LNCaP clone FGC (cell line): Measurements from ENCODE around the gene SRGAP3.

Experiments used
- DNase-seq: peaks from one replicate; pipeline ENCODE4 v3.0.0-alpha.2; 2011; ENCODE audit warnings: low read depth
- H3K4me3 ChIP-seq: 2 replicates; pipeline ENCODE4 v1.5.1; 2011; ENCODE audit warnings: mild to moderate bottlenecking, low read depth, low read length, control low read depth
- TF ChIP-seq, protein P1 (sequence below): IDR thresholded peaks from 2 replicates; pipeline ENCODE4 v1.5.1; 2012; ENCODE audit warnings: mild to moderate bottlenecking; ENCODE audit not compliant: control insufficient read depth, insufficient read depth; ENCODE audit errors: extremely low read depth

Gene SRGAP3

GRCh38 chr3:9099702-9100512 is 149.5 kb downstream of the SRGAP3 start:
- H3K4me3 ChIP-seq: no peak overlapping the region
- TF ChIP-seq, protein P1, sequence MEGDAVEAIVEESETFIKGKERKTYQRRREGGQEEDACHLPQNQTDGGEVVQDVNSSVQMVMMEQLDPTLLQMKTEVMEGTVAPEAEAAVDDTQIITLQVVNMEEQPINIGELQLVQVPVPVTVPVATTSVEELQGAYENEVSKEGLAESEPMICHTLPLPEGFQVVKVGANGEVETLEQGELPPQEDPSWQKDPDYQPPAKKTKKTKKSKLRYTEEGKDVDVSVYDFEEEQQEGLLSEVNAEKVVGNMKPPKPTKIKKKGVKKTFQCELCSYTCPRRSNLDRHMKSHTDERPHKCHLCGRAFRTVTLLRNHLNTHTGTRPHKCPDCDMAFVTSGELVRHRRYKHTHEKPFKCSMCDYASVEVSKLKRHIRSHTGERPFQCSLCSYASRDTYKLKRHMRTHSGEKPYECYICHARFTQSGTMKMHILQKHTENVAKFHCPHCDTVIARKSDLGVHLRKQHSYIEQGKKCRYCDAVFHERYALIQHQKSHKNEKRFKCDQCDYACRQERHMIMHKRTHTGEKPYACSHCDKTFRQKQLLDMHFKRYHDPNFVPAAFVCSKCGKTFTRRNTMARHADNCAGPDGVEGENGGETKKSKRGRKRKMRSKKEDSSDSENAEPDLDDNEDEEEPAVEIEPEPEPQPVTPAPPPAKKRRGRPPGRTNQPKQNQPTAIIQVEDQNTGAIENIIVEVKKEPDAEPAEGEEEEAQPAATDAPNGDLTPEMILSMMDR: no peak
- no peak for DNase-seq

GRCh38 chr3:9098716-9099675 is 150.4 kb downstream of the SRGAP3 start:
- no peak overlapping the region for H3K4me3 ChIP-seq
- TF ChIP-seq, protein P1: no peak
- DNase-seq: peak; percentile 92

GRCh38 chr3:9097495-9097894 is 152.0 kb downstream of the SRGAP3 start:
- no peak overlapping the region for H3K4me3 ChIP-seq
- no peak for DNase-seq
- TF ChIP-seq, protein P1: no peak

DNA sequence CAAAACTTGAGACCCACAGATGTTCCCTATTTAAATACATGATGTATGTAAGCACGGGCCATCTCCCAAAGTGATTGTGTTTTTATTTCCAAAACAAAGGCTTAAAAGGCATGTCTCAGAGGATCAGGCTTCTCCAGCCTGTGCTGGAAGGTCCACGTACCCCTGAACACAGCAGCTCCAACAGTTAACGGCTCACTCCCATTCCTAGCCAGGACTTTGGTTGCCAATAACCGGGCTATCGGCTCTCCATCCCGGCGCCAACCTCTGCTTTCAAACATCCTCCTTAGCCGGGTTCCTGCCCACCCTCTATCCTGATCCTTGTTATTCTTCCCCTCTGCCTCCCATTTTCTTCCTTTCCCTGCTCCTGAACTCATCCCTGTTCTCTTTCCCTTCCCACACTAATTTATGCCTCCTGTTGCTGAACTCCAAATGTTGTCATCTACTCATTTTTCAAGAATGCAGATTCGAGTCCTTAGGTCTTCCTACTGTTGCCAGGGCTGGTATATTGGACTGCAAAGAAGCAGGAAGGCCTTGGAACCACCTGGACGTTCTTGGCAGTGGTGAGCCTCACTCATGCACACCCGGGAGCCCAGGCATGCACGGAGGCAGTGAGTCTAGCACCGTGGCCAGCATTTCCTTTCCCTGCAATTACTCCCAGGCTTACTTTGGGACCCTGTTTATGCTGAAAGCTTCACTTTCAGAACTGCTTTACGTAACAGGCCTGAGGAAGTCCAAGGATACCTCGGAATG is 157.8 kb downstream of the SRGAP3 start:
- DNase-seq: no peak
- H3K4me3 ChIP-seq: no peak overlapping the region
- TF ChIP-seq, protein P1: no peak

DNA sequence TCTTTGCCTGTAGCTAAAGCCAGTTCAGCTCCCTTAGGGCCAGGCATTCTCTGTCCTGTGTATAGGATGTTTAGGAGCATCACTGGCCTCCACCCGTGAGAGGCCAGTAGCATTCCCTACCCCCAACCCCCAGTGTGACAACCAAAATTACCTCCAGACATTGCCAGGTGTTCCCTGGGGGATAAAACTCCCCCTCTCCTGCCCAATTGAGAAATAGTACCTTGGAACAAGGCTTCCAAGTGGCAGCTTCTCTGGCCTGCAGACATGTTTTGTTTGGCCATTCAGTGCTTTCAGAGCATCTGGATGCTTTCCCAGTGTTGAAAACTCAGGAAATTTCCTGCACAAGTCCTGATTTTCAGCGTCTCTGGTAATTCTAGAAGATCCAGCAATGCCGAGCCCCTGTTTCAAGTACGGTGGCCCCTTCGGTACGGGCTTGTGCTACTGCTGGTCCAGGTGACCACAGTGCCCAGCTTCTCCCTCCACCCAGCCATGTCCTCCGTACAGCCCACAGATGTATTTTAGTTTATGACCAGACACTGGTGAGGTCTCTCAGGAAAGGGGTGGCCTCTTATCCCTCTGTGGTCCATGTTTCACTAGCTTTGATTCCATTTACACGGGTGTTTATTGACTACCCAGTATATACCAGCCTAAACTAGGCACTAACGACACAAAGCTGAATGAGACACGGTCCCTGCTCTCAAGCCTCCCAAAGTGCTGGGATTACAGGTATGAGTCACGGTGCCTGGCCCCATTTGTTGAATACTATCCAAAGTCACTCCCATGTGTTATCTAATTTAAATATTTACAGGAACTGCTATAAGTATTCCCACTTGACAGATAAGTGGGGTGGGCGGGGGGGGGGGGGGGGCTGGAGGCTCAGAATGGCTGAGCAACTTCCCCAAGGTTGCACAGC is 160.7 kb downstream of the SRGAP3 start:
- no peak overlapping the region for H3K4me3 ChIP-seq
- DNase-seq: no peak
- TF ChIP-seq, protein P1: no peak
